A549 (cell line): ENCODE measurements around the gene TNRC6C. TPM values are rescaled to one million over a fixed set of nuclear protein-coding genes. Genes with fewer than 3 reads are reported as not detected.

ENCODE experiments used
- ATAC-seq, 2 experiments: fragments of 200-7000 bp in 1 of 2; fragments of >200 bp in 1 of 2; cut with Nextera tagmentation in 1 of 2; cut with Tn5 transposase in 1 of 2; 3 replicates each; pipeline versions ENCODE4 v1.8.0 to v1.9.1; 2018 to 2020; ENCODE audit warnings: mild to moderate bottlenecking in 1 of 2, moderate library complexity in 1 of 2
- CTCF ChIA-PET: fragments of 300-600 bp; sonication (Branson Sonifier 250); formaldehyde crosslinking; extraction: SDS; loops from one replicate; lab custom pipeline; 2021; ENCODE audit warnings: antibody characterized with exemption, inconsistent platforms; lab: Yijun Ruan, JAX
- POLR2A ChIA-PET: fragments of 350-600 bp; formaldehyde crosslinking; extraction: SDS; loops from one replicate; lab custom pipeline; 2021; ENCODE audit warnings: antibody characterized with exemption, inconsistent platforms; lab: Yijun Ruan, JAX
- DNase-seq, 2 experiments: peaks; one replicate each; pipeline versions ENCODE4 v3.0.0 to v3.0.0-alpha.2; 2011 to 2016; ENCODE audit warnings: low read depth in 1 of 2, low spot score in 1 of 2
- FAIRE-seq: peaks from 2 replicates; lab custom pipeline; 2011; peaks lifted over from hg19 to GRCh38; lab: Jason Lieb, UNC
- H3K27ac ChIP-seq, 2 experiments: fragments of >200 bp; sonication (Bioruptor Twin); formaldehyde crosslinking; 3 replicates each; pipeline ENCODE4 v1.5.1; 2016 to 2017
- H3K4me1 ChIP-seq: fragments of >200 bp; sonication (Bioruptor Twin); formaldehyde crosslinking; 3 replicates; pipeline ENCODE4 v1.6.1; 2016
- H3K4me2 ChIP-seq: fragments of >200 bp; sonication (Bioruptor Twin); formaldehyde crosslinking; 3 replicates; pipeline ENCODE4 v1.6.1; 2016
- H3K4me3 ChIP-seq: fragments of >200 bp; sonication (Bioruptor Twin); formaldehyde crosslinking; 3 replicates; pipeline ENCODE4 v1.5.1; 2016
- H3K9me3 ChIP-seq: fragments of >200 bp; sonication (Bioruptor Twin); formaldehyde crosslinking; 3 replicates; pipeline ENCODE4 v1.6.1; 2016
- ATOH8 ChIP-seq: fragments of 250-450 bp; sonication (Bioruptor Pico); IDR thresholded peaks from 2 replicates; pipeline ENCODE4 v1.5.0; 2020; ENCODE audit warnings: low read depth, mild to moderate bottlenecking, moderate library complexity
- CHD2 ChIP-seq: fragments of 150-350 bp; IDR thresholded peaks from 2 replicates; pipeline ENCODE4 v1.6.1; 2014; ENCODE audit warnings: low read length; ENCODE audit not compliant: partially characterized antibody
- CHD4 ChIP-seq: fragments of 200-600 bp; sonication (generic); IDR thresholded peaks from 2 replicates; pipeline ENCODE4 v1.6.1; 2016; ENCODE audit warnings: antibody characterized with exemption, mild to moderate bottlenecking, borderline replicate concordance
- CTCF ChIP-seq: fragments of >200 bp; sonication (Bioruptor Twin); formaldehyde crosslinking; IDR thresholded peaks from 3 replicates; pipeline ENCODE4 v1.5.1; 2016
- EHF ChIP-seq: fragments of 250-450 bp; sonication (Bioruptor Pico); IDR thresholded peaks from 2 replicates; pipeline ENCODE4 v1.5.0; 2020; ENCODE audit warnings: mild to moderate bottlenecking
- ESRRA ChIP-seq: fragments of 150-350 bp; IDR thresholded peaks from 2 replicates; pipeline ENCODE4 v1.6.1; 2014; ENCODE audit warnings: mild to moderate bottlenecking, low read length, borderline replicate concordance
- FOXS1 ChIP-seq: fragments of 250-450 bp; sonication (Bioruptor Pico); IDR thresholded peaks from 2 replicates; pipeline ENCODE4 v1.5.0; 2020; ENCODE audit warnings: mild to moderate bottlenecking, moderate library complexity
- HDAC2 ChIP-seq: fragments of 200-600 bp; sonication (generic); IDR thresholded peaks from 2 replicates; pipeline ENCODE4 v1.6.1; 2016
- HMGXB4 ChIP-seq: fragments of 250-450 bp; sonication (Bioruptor Pico); IDR thresholded peaks from 2 replicates; pipeline ENCODE4 v1.5.0; 2021; ENCODE audit warnings: mild to moderate bottlenecking, moderate library complexity, borderline replicate concordance
- HOXB13 ChIP-seq: fragments of 250-450 bp; sonication (Bioruptor Pico); IDR thresholded peaks from 2 replicates; pipeline ENCODE4 v1.5.0; 2020; ENCODE audit warnings: low read depth, mild to moderate bottlenecking, moderate library complexity
- JUN ChIP-seq, 2 experiments: fragments of >200 bp; sonication (Bioruptor Twin); formaldehyde crosslinking; IDR thresholded peaks; 2 replicates in 1 of 2; 3 replicates in 1 of 2; pipeline ENCODE4 v1.6.1; 2016 to 2017
- KDM1A ChIP-seq: fragments of 200-600 bp; sonication (generic); IDR thresholded peaks from 2 replicates; pipeline ENCODE4 v1.6.1; 2016; ENCODE audit warnings: low read depth, mild to moderate bottlenecking
- KDM5A ChIP-seq: fragments of 200-600 bp; sonication (generic); IDR thresholded peaks from 2 replicates; pipeline ENCODE4 v1.6.1; 2016; ENCODE audit warnings: antibody characterized with exemption, mild to moderate bottlenecking
- NR3C1 ChIP-seq: fragments of >200 bp; sonication (Bioruptor Twin); formaldehyde crosslinking; IDR thresholded peaks from 3 replicates; pipeline ENCODE4 v1.6.1; 2017
- RAD21 ChIP-seq, 2 experiments: fragments of >200 bp in 1 of 2; sonication (Bioruptor Twin) in 1 of 2; formaldehyde crosslinking in 1 of 2; IDR thresholded peaks in 1 of 2; conservative IDR thresholded peaks in 1 of 2; 2 replicates in 1 of 2; 3 replicates in 1 of 2; pipeline ENCODE4 v1.6.1; 2012 to 2018; ENCODE audit warnings: inconsistent platforms in 1 of 2
- RARB ChIP-seq: fragments of 250-450 bp; sonication (Bioruptor Pico); IDR thresholded peaks from 2 replicates; pipeline ENCODE4 v1.8.0; 2021; ENCODE audit warnings: mild to moderate bottlenecking, moderate library complexity
- RNF2 ChIP-seq: fragments of 200-600 bp; sonication (generic); IDR thresholded peaks from 2 replicates; pipeline ENCODE4 v1.6.1; 2016; ENCODE audit warnings: low read depth, mild to moderate bottlenecking, antibody characterized with exemption, moderate library complexity, borderline replicate concordance
- SMC3 ChIP-seq: fragments of >200 bp; sonication (Bioruptor Twin); formaldehyde crosslinking; IDR thresholded peaks from 3 replicates; pipeline ENCODE4 v1.6.1; 2018; ENCODE audit warnings: inconsistent platforms
- TP53 ChIP-seq: fragments of 250-450 bp; sonication (Bioruptor Pico); IDR thresholded peaks from 2 replicates; pipeline ENCODE4 v1.5.0; 2021; ENCODE audit warnings: mild to moderate bottlenecking, moderate library complexity
- USF2 ChIP-seq: fragments of 450-650 bp; IDR thresholded peaks from 2 replicates; pipeline ENCODE4 v1.6.1; 2014; ENCODE audit warnings: antibody characterized with exemption
- ZFP36 ChIP-seq: fragments of 450-650 bp; IDR thresholded peaks from 2 replicates; pipeline ENCODE4 v1.6.1; 2014; ENCODE audit warnings: borderline replicate concordance; ENCODE audit not compliant: partially characterized antibody
- WGBS: methylation state at CpG from one replicate; pipeline ENCODE4 v1.1.6; 2017; ENCODE audit errors: missing lambda C conversion rate; 5-methylcytosine and 5-hydroxymethylcytosine counted together
- polyA plus RNA-seq, 4 experiments: library from polyadenylated mRNA; depleted of rRNA in 3 of 4; stranded (reverse); fragments of >200 nt; fragmentation: RNase III in 1 of 4; extraction: RNeasy Plus Mini Kit Qiagen cat#74134 plus additional on column Dnase treatment in 1 of 4; gene quantifications; 2 replicates in 3 of 4; 3 replicates in 1 of 4; pipeline ENCODE4 v1.2.3, GENCODE V29; 2011 to 2017

Gene TNRC6C
- polyA plus RNA-seq, 2 of the 4 experiments (the other 2 are of a cell fraction), result 1.3 to 1.9 TPM

- 95% methylated on average over 9 of the region's 9 CpGs for WGBS
- Histone ChIP-seq H3K27ac (no peak overlapping the region), H3K9me3 (no peaks in the 10 kb centered on the region), H3K4me2 (no peak overlapping the region), H3K4me1 (no peaks in the 10 kb centered on the region), H3K4me3 (no peak overlapping the region)
- DNase-seq (no peak), FAIRE-seq (no peak), ATAC-seq (no peak)
- TF ChIP-seq HOXB13 (CRISPR knock-in tag) (no peak), HMGXB4 (no peak), RAD21 (conservative IDR thresholded peaks at IDR 0.05 in 1 of 2, IDR thresholded peaks at IDR 0.05 in 1 of 2) (no peak), RARB (CRISPR knock-in tag) (no peak)
- POLR2A ChIA-PET, result interaction anchor here (1.3 kb wide), 1 partner anchor 12 kb away, joined by 7 read pairs; the partner anchor contains the start of gene TMC6
- CTCF ChIA-PET, result interaction anchor here (1.0 to 12.7 kb wide), 5 partner anchors 8 to 134 kb away, joined by 3 to 199 read pairs (median 7); no protein-coding TSS in a partner anchor
Observed at GRCh38 chr17:78116411-78116810, 157.9 kb downstream of the TNRC6C start.

GRCh38 chr17:78117027-78117981 is 158.8 kb downstream of the TNRC6C start:
- Histone ChIP-seq H3K4me1 (no peaks in the 10 kb centered on the region), H3K4me2 (no peak overlapping the region), H3K27ac (no peak overlapping the region), H3K4me3 (no peak overlapping the region), H3K9me3 (no peaks in the 10 kb centered on the region)
- POLR2A ChIA-PET, result interaction anchor here (1.3 kb wide), 1 partner anchor 11 kb away, joined by 7 read pairs; the partner anchor contains the start of gene TMC6
- DNase-seq (no peak), ATAC-seq (peak; percentile 44 to 76; a peak in 5 of 6 replicates), FAIRE-seq (no peak)
- CTCF ChIA-PET, result interaction anchor here (0.7 to 13.7 kb wide), 9 partner anchors 7 to 133 kb away, joined by 3 to 199 read pairs (median 5); no protein-coding TSS in a partner anchor
- 79% methylated on average over 31 of the region's 41 CpGs for WGBS
- TF ChIP-seq NR3C1 (no peak), SMC3 (peak; percentile 56; the same call in 2 of the 3 replicates), CHD2 (no peak), HDAC2 (no peak), ZFP36 (no peak), RAD21 (conservative IDR thresholded peaks at IDR 0.05 in 1 of 2, IDR thresholded peaks at IDR 0.05 in 1 of 2) (peak; percentile 51; a peak in 4 of 5 replicates), CTCF (peak; percentile 57), CHD4 (no peak)

- H3K4me3 ChIP-seq, result no peak overlapping the region
- no peak for FAIRE-seq
- 77% methylated on average over 8 of the region's 14 CpGs for WGBS
- H3K4me1 ChIP-seq, result no peaks in the 10 kb centered on the region
- no peak overlapping the region for H3K4me2 ChIP-seq
- ChIA-PET CTCF (interaction anchor here (0.7 to 13.7 kb wide), 11 partner anchors 9 to 132 kb away, joined by 3 to 164 read pairs (median 4); partner anchors contain the start of gene TK1), POLR2A (no interaction called here)
- TF ChIP-seq SMC3, result no peak
- TF ChIP-seq KDM1A, result no peak
- TF ChIP-seq EHF (CRISPR knock-in tag), result no peak
- TF ChIP-seq RNF2, result no peak
- no peak for TF ChIP-seq USF2
- no peak for TF ChIP-seq ZFP36
- TF ChIP-seq HMGXB4, result no peak
- TF ChIP-seq JUN (IDR thresholded peaks at IDR 0.05), result no peak
- no peak for TF ChIP-seq ATOH8
- TF ChIP-seq CHD2, result no peak
- TF ChIP-seq KDM5A, result no peak
- no peak for TF ChIP-seq TP53 (CRISPR knock-in tag)
- TF ChIP-seq ESRRA, result no peak
- no peak for TF ChIP-seq FOXS1 (CRISPR knock-in tag)
- H3K9me3 ChIP-seq, result no peaks in the 10 kb centered on the region
- no peak for ATAC-seq
- DNase-seq, result no peak
- no peak overlapping the region for H3K27ac ChIP-seq
Observed at GRCh38 chr17:78118801-78119241, 160.3 kb downstream of the TNRC6C start.
